HCEC 1CT (cell line): ENCODE data around the gene DTYMK.

Source experiments
- DNase-seq: peaks from one replicate; pipeline ENCODE4 v3.0.0-alpha.2; 2017

Gene DTYMK

GRCh38 chr2:241645915-241646645 is 40.5 kb downstream of the DTYMK start:
- no peak for DNase-seq

GRCh38 chr2:241645056-241645914 is 41.3 kb downstream of the DTYMK start:
- no peak for DNase-seq

DNA sequence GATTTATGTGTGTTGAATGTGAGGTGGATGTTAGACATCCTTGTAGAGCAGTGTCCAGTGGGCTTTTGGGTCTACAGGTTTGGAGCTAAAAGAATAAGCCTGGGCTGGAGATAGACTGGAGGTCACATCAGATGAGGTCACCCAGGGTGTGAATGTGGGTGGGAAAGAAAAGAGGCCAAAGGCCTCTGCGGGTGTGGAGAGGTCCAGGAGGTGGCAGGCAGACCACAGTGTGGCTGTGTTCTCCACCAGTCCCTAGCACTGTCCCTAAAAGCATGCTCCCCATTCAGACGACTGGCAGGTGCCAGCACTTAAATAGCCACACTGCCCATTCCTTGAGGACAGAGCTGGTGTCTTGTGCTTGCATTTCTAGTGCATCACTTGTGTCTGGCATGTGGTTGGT is 45.0 kb downstream of the DTYMK start:
- DNase-seq, result no peak

DNA sequence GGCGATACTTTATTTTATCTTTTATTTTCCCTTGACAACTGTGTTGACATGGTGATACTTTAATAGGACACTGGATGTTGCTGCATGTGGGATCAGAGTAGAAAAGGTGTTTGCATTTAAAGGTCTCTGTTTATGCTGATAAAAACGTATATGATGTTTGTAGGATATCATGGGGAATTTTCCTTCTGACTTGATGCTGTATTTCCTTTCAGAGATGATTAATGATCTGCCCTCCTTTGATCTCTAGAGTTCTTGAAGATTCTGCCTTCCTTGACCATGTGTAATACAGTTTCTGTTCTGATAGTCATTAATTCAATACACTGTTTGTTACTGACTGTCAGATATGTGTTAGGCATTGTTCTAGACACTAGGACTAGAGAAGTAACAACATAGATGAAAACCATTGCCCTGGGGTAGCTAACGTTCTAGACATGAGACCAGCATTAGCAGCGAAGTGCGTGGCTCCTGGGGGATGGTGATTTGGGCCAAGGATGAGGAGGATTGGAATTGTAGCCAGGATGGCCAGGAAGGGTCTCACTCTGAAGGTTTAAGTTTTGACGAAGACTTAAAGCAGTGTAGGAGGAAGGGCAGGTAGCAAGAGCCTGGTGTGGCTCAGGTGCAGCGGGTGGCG is 46.3 kb downstream of the DTYMK start:
- DNase-seq, result no peak

- no peak for DNase-seq
These were observed 47.2 kb downstream of the DTYMK start for GRCh38 chr2:241639385-241639784.

GRCh38 chr2:241638940-241639339 is 47.7 kb downstream of the DTYMK start:
- DNase-seq, result no peak

DNA sequence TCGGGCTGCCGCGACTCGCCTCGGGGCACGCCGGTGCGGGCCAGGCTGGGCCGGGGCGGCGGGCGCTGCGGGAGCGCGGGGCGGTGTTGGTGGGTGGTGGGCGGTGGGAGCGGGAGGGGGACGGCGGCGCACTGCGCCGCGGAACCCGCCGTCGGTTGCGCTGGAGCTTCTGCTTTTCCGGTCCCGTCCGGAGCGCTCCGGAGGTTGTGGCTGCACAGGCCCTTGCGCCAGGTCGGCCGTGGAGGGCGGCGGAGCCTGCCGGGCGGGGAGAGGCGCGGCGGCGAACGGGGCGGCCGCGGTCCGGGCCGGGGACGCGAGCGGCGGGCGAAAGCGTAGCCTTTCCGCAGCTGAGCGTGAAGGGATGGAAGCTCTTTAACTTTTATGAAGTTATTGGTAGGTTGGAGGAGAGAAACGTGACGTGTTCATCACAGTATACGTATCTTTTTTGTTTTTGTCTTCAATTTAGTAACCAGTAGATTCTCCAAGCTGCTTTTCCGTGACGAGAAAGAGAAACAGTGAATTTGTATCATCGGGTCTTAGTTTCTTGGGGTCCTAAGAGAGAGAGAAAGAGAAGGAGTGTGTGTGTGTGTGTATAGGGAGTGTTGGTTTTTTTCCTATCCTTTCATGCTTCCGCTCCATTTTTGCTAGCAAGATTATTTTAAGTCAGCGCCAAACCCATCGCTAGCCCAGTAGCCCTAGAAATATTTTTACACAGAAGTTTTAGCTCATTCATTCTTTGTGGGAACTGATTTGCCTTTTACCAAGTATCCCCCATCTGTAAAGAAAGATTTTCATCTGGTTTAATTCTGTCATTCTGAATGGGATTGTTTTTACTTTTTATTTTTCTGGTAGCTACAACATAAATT is 48.6 kb downstream of the DTYMK start:
- DNase-seq, result peak; percentile 5

- DNase-seq, result peak; percentile 86
These were observed 49.4 kb downstream of the DTYMK start, which contains the start of the genes ATG4B and THAP4 for GRCh38 chr2:241637018-241637794. Gene ATG4B, plus strand, starts transcription at chr2:241637693. Its CDS starts 22 bp downstream, at chr2:241637715. Gene THAP4, minus strand, starts transcription at chr2:241637158. Its CDS starts 141 bp downstream, at chr2:241637017.

DNA sequence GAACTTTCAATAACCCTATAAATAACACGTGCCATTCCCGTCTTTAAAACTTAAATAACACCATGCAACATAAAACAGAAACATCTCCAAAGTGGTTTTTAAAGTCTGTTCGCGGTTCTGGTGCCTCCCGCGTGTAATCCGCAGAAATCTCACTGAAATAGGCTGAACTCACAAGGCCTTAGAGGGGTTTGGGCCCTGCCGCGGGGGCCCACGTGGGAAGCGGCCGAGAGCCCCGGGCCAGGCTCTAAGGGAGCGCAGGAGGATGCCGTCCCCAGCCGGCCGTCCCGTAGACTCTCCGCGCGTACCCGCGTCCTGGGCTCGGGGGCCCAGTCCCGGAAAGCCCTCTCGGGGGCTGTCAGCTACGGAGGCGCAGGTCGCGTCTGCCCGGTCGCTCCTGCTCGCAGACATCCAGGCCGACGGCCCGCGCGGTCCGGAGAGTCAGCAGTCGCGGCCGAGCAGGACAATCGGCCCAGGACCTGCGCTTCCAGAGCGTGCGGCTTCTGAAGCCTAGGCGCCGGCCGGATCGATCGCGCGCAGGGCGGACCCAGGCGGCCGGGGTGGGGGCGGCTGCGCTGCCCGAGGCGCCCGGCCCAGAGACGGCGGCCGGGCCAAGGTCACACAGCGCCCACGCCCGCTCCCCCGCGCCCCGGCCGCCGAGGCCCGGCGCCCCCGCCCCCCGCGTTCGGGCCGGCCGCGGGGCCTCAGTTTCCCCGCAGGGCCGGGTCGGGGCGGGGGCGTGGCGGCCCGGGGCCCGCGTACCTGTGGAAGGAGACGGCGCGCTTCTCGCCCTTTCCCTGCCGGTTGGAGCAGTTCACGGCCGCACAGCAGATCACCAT is 50.2 kb downstream of the DTYMK start:
- DNase-seq, result peak; percentile 49

GRCh38 chr2:241635756-241636155 is 50.9 kb downstream of the DTYMK start:
- DNase-seq, result peak; percentile 2

GRCh38 chr2:241633561-241633960 is 53.1 kb downstream of the DTYMK start:
- no peak for DNase-seq

- DNase-seq, result no peak
These were observed 53.9 kb downstream of the DTYMK start for GRCh38 chr2:241632478-241633325.

- DNase-seq, result no peak
These were observed 56.7 kb downstream of the DTYMK start for GRCh38 chr2:241629762-241630435.

DNA sequence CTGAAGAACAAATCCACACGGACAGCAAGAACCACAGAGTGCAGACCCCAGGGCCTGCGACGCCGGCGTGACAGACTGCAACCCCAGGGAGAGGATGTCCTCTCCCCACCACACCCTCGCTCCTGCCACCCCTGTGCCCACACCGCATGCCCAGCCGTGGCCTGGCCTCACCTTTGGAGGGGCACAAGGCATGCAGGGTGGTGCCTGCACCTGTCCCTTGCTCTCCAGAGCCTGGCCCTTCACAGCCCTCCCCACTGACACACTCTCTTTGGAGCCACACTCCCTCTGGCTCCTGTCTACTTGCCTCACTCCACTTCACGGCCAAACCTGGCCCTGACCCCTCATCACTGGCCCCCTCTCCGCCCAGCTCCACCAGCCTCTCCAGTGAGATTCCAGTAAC is 58.9 kb downstream of the DTYMK start:
- DNase-seq, result no peak
